Vagina (tissue), 2 donors: ENCODE results near the gene RPE65.
"Not testable (repeated sequence)": the region's sequence is repeated elsewhere in the genome, so short reads cannot be mapped to it uniquely, and the experiment has no call there.

ENCODE experiments used
- POLR2AphosphoS5 ChIP-seq, 2 donors: sonication (generic); formaldehyde crosslinking; IDR thresholded peaks; one replicate each; pipeline ENCODE4 v1.9.0; 2017; ENCODE audit warnings: antibody characterized with exemption in 2 of 2, mild to moderate bottlenecking in 2 of 2, low read depth in 1 of 2; ENCODE audit not compliant: insufficient read depth in 1 of 2
- TF ChIP-seq, protein P1 (sequence below), 3 experiments: fragments of 450-650 bp in 2 of 3; fragments of 200-600 bp in 1 of 3; sonication (generic) in 1 of 3; IDR thresholded peaks; one replicate each; pipeline ENCODE4 v1.5.1; 2017 to 2019; ENCODE audit warnings: antibody characterized with exemption in 3 of 3, mild to moderate bottlenecking in 2 of 3, moderate library complexity in 2 of 3

DNA sequence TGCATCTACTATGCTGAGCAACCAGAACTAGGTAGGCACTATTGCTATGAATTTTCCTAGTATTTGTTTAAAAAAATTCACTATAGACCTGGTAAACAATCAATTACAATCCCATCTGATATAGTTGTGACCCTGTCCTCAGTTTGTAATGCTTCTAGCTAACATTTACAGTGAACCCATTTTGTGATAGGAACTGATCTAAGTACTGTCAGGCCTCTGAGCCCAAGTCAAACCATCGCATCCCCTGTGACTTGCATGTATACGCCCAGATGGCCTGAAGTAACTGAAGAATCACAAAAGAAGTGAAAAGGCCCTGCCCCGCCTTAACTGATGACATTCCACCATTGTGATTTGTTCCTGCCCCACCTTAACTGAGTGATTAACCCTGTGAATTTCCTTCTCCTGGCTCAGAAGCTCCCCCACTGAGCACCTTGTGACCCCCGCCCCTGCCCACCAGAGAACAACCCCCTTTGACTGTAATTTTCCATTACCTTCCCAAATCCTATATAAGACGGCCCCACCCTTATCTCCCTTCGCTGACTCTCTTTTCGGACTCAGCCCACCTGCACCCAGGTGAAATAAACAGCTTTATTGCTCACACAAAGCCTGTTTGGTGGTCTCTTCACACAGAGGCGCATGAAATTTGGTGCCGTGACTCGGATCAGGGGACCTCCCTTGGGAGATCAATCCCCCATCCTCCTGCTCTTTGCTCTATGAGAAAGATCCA lies 63.8 kb downstream of the RPE65 start:
- TF ChIP-seq, protein P1, sequence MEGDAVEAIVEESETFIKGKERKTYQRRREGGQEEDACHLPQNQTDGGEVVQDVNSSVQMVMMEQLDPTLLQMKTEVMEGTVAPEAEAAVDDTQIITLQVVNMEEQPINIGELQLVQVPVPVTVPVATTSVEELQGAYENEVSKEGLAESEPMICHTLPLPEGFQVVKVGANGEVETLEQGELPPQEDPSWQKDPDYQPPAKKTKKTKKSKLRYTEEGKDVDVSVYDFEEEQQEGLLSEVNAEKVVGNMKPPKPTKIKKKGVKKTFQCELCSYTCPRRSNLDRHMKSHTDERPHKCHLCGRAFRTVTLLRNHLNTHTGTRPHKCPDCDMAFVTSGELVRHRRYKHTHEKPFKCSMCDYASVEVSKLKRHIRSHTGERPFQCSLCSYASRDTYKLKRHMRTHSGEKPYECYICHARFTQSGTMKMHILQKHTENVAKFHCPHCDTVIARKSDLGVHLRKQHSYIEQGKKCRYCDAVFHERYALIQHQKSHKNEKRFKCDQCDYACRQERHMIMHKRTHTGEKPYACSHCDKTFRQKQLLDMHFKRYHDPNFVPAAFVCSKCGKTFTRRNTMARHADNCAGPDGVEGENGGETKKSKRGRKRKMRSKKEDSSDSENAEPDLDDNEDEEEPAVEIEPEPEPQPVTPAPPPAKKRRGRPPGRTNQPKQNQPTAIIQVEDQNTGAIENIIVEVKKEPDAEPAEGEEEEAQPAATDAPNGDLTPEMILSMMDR (IDR thresholded peaks at IDR 0.05) = not testable (repeated sequence)
- TF ChIP-seq POLR2AphosphoS5 (IDR thresholded peaks at IDR 0.05; ENCODE audit: insufficient read depth in 1 of 2, low read depth in 1 of 2) = not testable (repeated sequence)
